Stimulated activated CD8-positive, alpha-beta memory T cell treated with anti-CD3 and anti-CD28 coated beads, Interleukin-7, amount 100 ng/mL, for 48 hours (primary cell): Measurements from ENCODE around the gene PWWP2B.
"Not testable (repeated sequence)": the region's sequence is repeated elsewhere in the genome, so short reads cannot be mapped to it uniquely, and the experiment has no call there.

Experiments used
- DNase-seq, 2 donors: peaks; one replicate each; pipeline ENCODE4 v3.0.0-alpha.2; 2020; ENCODE audit warnings: low read depth in 1 of 2; ENCODE audit errors: extremely low read depth in 1 of 2

Gene PWWP2B

DNA sequence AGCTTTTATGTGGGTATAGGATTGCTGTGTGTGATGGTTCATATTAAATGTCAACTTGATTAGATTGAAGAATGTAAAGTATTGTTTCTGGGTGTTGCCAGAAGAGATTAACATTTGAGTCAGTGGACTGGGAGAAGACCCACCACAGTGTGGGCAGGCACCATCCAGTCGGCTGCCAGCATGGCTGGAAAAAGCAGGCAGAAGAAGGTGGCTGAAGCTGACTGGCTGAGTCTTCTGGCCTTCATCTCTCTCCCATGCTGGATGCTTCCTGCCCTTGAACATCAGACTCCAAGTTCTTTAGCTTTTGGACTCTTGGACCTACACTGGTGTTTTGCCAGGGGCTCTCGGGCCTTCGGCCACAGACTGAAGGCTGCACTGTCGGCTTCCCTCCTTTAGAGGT lies 16.0 kb upstream of the PWWP2B start:
- DNase-seq = not testable (repeated sequence)

DNA sequence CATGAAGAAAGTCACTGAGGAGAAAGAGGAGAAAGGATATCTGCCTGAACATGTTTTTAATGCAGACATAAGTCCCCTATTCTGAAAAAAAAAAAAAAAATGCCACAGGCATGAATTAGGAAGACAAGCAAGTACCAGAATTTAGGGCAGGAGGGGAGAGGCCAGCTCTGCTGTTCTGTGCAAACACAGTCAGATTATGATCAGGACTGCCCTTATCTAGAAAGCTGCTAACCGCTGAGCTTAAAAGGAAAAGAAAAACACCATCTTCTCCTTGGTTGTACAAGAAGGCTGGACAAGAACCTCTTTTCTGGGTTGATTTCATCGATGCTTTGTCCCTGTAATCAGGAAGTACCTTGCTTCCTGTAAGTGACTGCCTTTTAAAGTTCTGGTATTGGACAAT lies 15.3 kb upstream of the PWWP2B start:
- DNase-seq = no peak

DNA sequence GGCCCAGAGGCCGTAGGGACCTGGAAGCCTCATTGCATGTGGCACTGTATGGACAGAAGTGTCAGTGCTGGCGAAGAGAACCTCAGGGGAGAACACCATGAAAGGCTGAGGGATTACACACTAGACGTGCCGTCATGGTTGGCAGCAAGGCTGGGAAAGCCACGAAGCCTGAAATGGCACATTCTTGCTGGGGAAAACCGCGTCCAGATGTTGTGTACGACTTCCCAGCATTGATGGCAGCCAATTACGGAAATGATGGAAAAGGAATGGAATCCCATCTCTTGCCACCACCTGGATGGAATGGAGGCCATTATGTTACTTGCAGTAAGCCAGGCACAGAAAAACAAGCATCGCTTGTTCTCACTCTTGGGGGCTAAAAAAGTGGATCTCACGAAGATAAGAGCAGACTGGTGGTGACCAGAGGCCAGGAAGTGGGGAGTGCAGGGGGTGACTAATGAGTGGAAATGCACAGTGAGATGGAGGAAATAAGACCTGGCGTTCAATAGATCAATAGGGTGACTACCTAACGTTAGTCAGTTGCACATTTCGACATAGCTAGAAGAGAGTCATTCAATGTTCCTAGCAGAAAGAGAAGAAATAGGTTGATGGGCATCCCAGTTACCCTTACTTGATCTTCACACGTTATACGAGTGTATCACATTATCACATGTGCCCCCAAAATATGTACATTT lies 14.6 kb upstream of the PWWP2B start:
- no peak for DNase-seq

DNA sequence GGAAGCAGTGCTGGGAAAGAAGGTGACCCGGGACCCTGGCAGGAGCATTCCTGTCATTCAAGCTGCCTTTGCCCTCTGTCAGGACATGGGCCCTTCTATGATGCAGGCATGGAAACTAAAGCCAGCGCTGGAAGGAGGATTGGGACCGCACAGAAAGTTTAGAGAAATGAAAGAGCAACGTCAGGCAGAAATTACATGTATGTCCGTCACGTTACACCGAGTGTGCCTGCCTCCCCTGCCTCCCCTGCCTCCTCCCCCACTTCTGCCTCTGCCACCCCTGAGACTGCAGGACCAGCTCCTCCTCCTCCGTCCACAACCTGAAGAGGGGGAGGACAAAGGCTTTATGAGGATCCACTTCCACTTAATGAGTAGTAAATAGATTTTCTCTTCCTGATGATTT lies 13.9 kb upstream of the PWWP2B start:
- DNase-seq = no peak

DNA sequence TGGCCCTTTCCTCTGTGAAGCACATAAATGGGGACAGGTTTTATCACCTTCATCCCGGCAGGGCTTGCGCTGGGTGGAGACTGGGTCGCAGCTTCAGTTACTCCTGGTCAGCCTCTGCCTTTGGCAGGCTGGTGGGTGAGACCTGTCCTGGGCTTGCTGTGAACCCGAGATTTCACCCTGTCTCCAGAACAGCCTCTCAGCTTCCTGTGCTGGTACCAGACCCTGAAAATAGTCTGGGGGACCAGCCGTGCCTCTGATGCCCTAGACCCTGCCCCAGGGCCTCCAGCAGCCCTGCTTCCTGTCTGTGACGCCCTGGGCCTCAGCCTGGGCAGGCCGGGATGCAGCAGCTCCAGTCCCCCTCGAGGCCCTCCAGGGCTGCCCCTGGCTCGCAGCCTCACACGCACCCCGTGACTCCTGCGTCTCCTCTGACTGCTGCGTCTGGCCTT lies 13.2 kb upstream of the PWWP2B start:
- DNase-seq = no peak

DNA sequence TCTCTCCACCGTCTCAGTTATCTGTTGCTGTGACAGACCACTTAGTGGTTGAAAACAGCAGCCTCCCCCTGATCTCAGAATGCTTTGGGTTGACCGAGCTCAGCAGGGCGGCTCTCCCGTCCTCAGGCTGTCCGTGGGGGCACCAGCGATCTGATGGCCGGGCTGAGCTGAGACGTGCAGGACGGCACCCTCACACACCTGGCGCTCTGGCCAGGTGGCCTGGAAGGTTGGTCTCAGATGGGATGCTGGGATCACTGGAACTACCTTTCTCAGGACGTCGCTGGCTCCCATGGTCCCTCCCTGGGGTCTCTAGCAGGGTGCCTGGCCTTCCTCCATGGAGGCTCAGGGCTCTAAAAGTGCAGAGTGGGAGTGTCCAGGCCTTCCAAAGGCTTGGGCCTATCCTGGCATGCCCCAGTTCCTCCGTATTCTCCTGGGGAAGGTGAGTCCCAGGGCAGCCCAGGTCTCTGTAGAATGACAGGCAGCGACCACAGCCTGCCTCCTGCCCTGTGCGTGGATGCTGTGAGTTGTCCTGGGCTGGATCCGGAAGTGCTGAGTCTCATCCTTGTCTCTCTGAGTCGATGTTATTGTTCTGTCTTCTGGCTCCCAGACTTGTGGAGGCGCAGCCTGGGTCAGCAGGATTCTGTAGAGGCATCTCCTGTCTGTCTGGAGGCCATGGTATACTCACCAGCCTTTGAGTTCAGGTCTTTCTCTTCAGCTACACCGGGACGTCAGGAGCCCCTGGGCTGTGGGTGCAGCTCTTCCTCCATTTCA lies 12.2 kb upstream of the PWWP2B start:
- DNase-seq = no peak

DNA sequence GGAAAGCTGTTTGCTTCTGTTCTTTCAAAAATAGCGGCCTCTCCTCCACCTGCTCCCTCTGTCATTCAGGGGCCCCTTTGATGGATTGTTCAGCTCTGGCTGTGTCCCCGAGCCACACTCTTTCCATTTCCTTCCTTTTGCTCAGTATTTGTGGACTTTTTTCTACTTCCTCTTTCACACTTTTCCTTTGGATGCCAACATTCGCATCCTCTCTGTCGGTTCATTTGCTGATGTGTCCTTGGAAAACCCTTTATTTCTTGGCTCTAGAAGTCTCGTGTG lies 11.7 kb upstream of the PWWP2B start:
- DNase-seq = no peak

DNA sequence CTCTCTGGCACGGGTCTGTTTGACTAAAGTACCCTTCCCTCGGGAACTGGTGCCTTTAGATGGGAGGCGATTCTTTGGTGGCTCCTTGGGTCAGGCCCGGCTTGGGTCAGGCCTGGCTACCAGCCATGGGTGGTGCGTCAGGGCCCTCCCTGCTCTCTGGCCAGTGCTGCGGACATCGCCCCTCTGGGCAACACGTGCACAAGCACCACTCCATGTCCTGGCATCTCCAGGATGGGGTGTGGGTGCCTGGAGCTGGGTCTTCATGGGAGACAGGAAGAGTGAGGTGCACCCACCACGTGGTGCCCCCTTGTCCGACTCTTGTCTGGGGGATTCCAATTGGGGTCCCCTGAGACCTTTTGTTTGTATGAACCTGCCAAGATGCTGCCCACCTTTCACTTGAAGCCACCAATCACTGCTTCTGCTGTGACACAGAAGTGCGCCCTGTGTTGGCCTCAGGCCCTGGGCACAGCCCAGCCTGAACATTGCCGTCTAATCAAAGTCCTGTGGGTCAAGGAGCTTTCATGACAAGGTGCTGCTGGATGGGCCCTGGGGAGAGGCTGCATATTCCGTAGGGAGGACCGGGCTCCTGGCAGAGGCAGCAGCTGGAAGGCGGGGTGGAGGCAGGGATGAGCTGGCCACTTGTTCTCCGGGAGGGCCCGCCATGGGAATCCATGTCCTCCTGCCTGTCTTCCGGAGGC lies 11.1 kb upstream of the PWWP2B start:
- no peak for DNase-seq

DNA sequence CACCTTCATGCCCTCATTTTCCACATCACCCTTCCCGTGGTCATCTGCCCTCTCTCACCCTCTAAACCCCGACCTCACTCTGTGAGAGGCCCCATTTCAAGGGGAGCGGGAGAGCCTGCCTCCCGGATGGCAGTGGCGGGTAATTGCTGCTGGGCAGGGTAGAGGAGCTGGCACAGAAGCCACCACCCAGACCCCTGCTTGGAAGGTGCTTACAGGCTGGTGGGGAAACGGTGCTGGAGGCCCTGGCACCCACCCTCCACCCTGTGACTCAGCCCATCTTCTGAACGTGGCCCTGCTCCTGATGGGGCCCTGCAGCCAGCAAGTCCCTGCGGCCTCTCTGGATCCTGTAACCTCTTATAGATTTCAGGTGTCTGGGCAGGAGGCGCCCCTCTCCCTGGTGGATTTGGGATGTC lies 10.6 kb upstream of the PWWP2B start:
- DNase-seq = no peak

DNA sequence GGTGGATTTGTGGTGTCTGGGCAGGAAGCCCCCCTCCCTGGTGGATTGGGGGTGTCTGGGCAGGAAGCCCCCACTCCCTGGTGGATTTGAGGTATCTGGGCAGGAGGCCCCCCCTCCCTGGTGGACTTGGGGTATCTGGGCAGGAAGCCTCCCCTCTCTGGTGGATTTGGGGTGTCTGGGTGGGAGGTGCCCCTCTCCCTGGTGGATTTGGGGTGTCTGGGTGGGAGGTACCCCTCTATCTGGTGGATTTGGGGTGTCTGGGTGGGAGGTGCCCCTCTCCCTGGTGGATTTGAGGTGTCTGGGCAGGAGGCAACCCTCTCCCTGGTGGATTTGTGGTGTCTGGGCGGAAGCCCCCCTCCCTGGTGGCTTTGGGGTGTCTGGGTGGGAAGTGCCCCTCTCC lies 10.1 kb upstream of the PWWP2B start:
- not testable (repeated sequence) for DNase-seq

DNA sequence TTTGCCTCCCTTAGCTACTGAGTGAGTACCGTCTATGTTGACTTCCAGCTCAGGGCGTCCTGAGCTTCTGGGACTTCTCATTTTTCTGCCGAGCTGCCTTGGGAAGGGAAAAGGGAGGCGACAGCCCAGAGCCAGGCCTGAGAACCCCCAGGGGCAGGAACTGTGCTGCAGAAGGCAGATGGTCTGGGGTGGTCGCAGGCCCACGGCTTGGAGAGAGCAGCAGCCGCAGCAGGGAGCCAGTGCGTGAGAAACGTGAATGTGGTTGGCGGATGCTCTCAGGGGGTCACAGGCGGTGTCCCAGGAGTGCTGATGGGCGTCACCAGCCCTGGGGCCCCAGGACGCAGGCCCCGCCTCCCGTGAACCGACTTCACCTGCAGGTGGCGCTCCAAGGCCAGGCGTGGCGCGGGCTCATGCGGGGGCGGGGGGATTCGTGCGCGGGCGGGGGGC lies 9.2 kb upstream of the PWWP2B start:
- peak in 1 of 2 donors; percentile 37 for DNase-seq

DNA sequence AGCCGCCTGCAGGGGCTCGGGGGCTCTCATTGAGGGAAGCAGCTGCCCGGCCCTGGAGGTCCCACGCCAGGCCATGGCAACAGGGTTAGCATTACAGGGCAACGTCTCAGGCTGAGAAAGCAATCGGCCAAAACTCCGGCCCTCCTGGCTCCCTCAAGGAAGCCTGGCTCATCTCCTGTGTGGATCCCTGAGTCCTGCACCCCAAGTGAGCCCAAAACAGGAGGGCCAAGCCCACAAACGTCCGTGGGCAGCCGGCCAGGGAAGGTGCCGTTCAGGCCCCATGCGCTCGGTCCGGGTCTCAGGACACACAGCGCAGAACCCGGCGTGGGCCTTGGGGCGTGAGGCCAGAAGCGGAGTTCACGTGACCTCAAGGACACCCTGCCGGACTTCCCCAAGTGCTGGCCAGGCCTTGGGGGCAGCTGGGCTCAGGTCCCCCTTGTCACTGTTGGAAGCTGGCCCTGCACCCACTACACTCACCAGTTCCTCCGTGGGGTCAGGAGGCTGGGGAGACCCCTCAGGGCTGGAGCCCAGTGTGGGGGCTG lies 8.0 kb upstream of the PWWP2B start:
- no peak for DNase-seq

DNA sequence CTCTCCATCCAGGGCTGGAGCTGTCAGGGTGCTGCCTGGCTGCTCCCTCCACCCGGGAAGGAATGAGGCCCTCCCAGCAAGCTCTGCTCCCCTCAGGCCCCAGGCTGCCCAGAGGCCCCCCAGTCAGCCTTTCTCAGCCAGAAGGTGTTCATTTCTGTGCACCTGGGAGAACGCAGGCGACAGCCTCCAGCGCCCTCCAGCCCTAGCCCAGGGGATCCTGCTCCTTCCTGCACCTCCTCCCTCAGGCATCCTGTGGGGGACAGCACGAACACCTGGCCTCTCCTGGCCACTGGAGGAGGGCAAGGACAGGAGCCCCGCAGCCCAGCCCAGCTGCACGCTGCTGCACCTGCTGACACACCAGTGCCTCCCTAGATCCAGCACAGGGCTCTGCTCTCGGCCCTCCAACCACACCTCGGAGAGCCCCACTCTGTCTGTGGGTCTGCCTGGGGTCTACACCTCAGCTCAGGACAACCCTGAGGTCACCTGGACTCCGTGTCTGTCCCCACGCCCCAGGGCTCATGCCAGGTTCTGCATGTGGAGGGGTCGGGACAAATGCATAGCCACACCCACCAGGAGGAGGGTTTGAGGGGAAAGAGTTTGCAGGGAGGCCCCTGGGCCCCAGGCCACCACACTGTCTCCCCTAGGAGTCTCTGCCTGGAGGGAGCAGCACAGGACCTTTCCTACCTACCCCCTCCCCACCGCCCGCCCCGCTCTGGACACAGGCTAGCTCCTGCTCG lies 7.4 kb upstream of the PWWP2B start:
- DNase-seq = no peak

DNA sequence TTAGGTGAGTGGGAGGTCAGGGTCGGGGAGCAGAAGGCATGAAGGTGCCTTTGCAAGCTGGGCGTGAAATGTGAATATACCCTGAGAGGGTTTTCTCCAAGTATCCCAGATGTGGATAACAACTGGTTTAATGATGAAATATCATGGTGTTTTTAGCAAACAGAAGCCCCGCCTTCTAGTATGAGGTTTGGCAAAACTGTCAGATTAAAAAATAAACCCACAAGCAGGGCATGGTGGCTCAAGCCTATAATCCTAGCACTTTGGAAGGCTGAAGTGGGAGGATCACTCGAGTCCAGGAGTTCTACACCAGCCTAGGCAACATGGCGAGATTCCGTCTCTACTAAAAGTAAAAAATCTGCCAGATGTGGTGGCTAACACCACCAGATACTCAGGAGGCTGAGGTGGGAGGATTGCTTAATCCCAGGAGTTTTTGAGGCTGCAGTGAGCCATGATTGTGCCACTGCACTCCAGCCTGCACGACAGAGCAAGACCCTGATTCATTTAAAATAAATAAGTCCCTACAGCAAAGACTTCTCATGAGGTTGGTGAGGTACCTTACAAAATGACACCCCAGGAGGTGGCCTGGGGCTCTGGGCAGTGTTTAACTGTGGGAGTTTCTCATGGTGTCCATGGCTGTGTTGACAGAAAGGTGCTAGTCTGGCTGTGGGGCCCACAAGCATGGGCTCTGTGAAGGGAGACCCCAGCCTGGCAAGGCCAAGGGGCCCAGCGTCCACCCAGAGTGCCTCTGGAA lies 6.7 kb upstream of the PWWP2B start:
- no peak for DNase-seq

DNA sequence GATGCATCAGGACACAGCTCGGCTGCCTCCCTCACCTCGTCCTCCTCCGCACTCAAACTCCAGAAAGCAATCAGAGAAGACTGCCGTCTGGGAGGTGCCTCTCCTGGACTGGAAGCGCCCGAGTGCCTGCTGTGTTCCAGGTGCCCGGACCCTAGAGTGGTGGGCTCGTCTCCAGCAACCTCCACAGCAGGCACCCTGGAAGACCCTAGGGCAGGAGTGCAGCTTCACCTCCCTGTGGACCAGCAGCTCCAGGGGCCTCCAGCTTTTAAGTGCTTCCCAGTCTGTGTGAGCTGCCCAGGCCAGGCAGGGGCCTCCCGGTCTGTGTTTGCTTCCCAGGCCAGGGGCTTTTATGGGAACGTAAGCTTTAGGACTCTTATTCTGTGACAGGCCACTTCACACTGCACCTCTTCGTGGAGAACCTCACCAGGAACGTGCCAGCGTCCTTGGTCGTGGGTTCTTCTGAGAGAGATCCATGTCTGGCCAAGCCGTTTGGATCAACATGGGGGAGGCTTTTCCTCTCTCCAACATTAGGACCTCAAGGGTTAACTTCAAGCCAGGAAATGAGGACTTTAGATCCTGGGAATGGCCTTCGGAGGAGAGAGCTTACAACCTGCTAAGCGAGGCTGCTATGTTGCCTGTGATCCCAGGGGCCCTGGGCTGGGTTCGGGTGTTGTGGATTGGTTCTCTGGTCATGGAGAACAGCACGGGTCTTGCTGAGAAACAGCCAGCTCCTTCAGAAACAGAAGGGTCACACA lies 5.9 kb upstream of the PWWP2B start:
- DNase-seq = no peak

DNA sequence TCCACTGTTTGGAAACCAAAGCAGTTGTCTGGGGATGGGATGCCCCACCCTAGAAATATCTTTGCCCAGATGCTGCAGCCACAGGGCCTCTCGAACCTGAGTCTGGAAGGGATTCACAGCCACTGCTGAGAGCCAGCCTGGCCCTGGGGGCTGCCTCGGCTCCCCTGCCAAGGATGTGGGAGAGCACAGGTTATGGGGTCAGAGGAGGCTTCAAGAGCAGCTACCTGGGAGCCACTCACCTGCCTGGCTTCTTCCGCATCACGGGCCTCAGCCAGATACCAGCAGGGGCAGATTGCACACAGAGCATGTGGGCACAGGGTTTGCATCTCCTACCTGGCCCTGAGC lies 5.4 kb upstream of the PWWP2B start:
- DNase-seq = no peak

DNA sequence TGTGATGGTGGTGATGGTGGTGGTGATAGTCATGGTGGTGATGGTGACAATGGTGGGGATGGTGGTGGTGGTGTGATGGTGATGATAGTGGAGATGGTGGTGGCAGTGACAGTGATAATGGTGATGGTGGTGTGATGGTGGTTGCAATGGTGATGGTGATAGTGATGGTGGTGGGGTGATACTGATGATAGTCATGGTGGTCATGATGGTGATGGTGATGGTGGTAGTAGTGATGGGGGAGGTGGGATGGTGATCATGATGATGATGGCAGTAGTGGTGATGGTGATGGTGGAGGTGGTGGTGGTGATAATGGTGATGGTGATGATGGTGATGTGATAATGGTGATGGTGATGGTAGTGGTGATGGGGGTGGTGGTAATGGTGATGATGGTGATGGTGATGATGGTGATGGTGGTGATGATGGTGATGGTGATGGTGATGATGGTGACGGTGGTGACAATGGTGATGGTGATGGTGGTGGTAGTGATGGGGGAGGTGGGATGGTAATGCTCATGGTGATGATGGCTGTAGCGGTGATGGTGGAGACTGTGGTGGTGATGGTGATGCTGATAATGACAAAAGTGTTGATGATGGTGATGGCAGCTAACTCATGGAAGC lies 4.7 kb upstream of the PWWP2B start:
- DNase-seq = no peak

DNA sequence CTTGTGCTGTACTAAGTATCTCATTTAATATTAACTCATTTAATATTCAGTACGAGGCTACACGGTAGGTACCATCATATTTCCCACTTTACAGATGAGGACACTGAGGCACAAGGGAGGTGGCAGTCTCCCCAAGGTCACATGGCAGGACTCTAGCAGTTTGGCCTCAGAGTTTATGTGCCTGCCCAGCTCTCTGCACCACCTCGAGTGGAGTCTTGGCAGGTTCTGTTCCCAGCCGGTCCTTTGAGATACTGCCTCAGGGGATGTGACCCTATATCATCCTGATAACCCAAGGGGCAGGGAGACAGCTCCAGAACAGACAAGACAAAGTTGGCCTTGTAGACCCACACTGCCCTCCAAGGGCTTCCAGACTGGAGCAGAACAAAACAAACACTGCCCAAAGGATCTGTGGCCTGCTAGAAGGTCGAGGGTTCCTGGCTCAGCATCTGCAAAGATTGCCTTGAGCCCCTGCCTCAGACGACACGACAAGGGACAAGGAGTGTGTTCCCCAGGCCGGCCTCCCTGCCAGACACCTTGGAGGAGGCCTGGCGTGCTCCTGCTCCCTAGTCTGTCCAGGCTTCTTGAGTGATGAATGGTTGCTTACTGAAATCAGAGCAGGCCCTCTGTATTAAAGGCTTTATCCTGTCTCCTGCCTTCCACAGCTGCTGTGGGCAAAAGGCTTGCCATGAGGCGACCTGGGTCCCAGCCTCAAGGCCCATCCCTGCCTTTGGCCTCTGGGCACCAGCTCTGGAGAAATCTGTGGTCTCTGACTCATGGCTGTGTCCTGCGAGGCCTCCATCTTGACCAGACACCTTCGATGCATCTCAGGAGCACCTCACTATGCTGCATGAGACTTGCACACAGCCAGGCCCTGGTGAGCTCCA lies 3.9 kb upstream of the PWWP2B start:
- DNase-seq = no peak
